C4-2B (cell line): ENCODE data around the gene GDF7.

Experiments
- CTCF ChIP-seq: fragments of 450-650 bp; conservative IDR thresholded peaks from 2 replicates; pipeline ENCODE4 v1.5.1; 2017; ENCODE audit warnings: mild to moderate bottlenecking
- ZFX ChIP-seq: fragments of 450-650 bp; IDR thresholded peaks from 2 replicates; pipeline ENCODE4 v1.6.1; 2017

GRCh38 chr2:20676353-20677215 lies 9.6 kb downstream of the GDF7 start:
- TF ChIP-seq CTCF (no peak), ZFX (no peak)
